Esophagus (tissue), 2 donors: ENCODE measurements around the gene GZMB. TPM values are rescaled to one million over a fixed set of nuclear protein-coding genes. Genes with fewer than 3 reads are reported as not detected.
"Not testable (repeated sequence)": the region's sequence is repeated elsewhere in the genome, so short reads cannot be mapped to it uniquely, and the experiment has no call there.

Source experiments
- H3K27ac ChIP-seq, 2 donors: one replicate each; pipeline ENCODE4 v1.5.1; 2013; ENCODE audit warnings: low read depth in 2 of 2, mild to moderate bottlenecking in 2 of 2, inconsistent platforms in 1 of 2, low read length in 1 of 2, moderate library complexity in 1 of 2
- H3K27me3 ChIP-seq, 2 donors: one replicate each; pipeline ENCODE4 v1.6.1; 2013; ENCODE audit warnings: low read length in 2 of 2, control low read depth in 1 of 2, mild to moderate bottlenecking in 1 of 2; ENCODE audit not compliant: insufficient read depth in 2 of 2, control insufficient read depth in 1 of 2
- H3K36me3 ChIP-seq, 2 donors: one replicate each; pipeline ENCODE4 v1.6.1; 2013; ENCODE audit warnings: low read length in 1 of 2; ENCODE audit not compliant: control insufficient read depth in 2 of 2, insufficient read depth in 2 of 2
- H3K4me1 ChIP-seq, 2 donors: one replicate each; pipeline ENCODE4 v1.6.1; 2013; ENCODE audit warnings: low read length in 1 of 2; ENCODE audit not compliant: control insufficient read depth in 2 of 2, insufficient read depth in 2 of 2
- H3K4me3 ChIP-seq, 2 donors: one replicate each; pipeline ENCODE4 v1.5.1; 2013; ENCODE audit warnings: low read length in 2 of 2, mild to moderate bottlenecking in 2 of 2, low read depth in 1 of 2, moderate library complexity in 1 of 2
- H3K9me3 ChIP-seq, 2 donors: one replicate each; pipeline ENCODE4 v1.6.1; 2013; ENCODE audit warnings: mild to moderate bottlenecking in 2 of 2, low read depth in 1 of 2, low read length in 1 of 2, moderate library complexity in 1 of 2; ENCODE audit not compliant: control insufficient read depth in 2 of 2, insufficient read depth in 1 of 2
- WGBS, 2 donors: extraction: QIAGEN DNeasy Blood & Tissue Kit; methylation state at CpG; one replicate each; pipeline ENCODE4 v1.1.7; 2013; 5-methylcytosine and 5-hydroxymethylcytosine counted together
- polyA plus RNA-seq, 2 donors: library from polyadenylated mRNA; stranded (reverse); fragments of 200-250 nt; gene quantifications; one replicate each; pipeline ENCODE4 v1.2.3, GENCODE V29; 2013
- donor health status: healthy with polysubstance abuse.
- donor health status: Bipolar disorder and iron deficiency.

GZMB gene
- polyA plus RNA-seq, 2 donors = 3.0 to 3.2 TPM

- 88 to 95% methylated on average over 2 of the region's 2 CpGs for WGBS, 2 donors
- H3K27ac ChIP-seq = no peak within 1 kb of the TSS
- peaks cover 0 to 2% of the 10 kb centered on the region in 2 donors for H3K4me1 ChIP-seq
- H3K4me3 ChIP-seq = no peak within 1 kb of the TSS
- H3K9me3 ChIP-seq = no peaks in the 10 kb centered on the region
- no peaks in the 10 kb centered on the region for H3K36me3 ChIP-seq
- H3K27me3 ChIP-seq = no peaks in the 10 kb centered on the region
Observed at GRCh38 chr14:24609655-24610344, 24.2 kb downstream of the GZMB start, which contains the start of gene GZMH. Gene GZMH (minus strand): TSS chr14:24609685. CDS start chr14:24609613, 72 bp downstream.

- WGBS, 2 donors = 68% methylated on average over 8 of the region's 8 CpGs
- H3K9me3 ChIP-seq = no peaks in the 10 kb centered on the region
- no peak overlapping the region for H3K27ac ChIP-seq
Observed at GRCh38 chr14:24607635-24608514, 26.1 kb downstream of the GZMB start.

DNA sequence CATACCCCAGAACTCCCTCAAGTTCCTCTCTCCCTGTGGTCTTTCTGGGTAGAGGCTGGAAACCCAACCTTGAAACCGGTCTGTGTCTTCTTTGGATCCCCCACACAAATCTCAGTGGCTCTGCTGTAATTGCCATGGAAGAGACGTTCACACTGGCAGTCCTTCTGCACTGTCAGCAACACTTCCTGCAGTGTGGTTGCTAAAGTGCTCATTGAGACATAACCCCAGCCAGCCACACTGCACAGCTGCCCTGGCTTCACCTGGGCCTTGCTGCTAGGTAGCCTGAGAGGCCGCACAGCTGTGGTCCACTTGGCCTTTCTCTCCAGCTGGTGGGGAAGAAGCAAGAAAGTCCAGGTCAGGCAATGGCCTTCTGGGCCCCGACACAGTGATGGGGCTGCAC, 26.9 kb downstream of the GZMB start:
- 64 to 76% methylated on average over 4 of the region's 4 CpGs for WGBS, 2 donors
- Histone ChIP-seq H3K4me3 (no peak overlapping the region), H3K27me3 (no peaks in the 10 kb centered on the region), H3K27ac (no peak overlapping the region), H3K36me3 (no peaks in the 10 kb centered on the region), H3K9me3 (no peaks in the 10 kb centered on the region), H3K4me1 (no peaks in the 10 kb centered on the region)

More at GRCh38 chr14:24607635-24608514, 26.1 kb downstream of the GZMB start:
- Histone ChIP-seq H3K4me1 (no peaks in the 10 kb centered on the region), H3K27me3 (no peaks in the 10 kb centered on the region), H3K36me3 (no peaks in the 10 kb centered on the region), H3K4me3 (no peak overlapping the region)

GRCh38 chr14:24606297-24606696, 27.7 kb downstream of the GZMB start:
- Histone ChIP-seq H3K27me3 (no peaks in the 10 kb centered on the region), H3K27ac (no peak overlapping the region), H3K4me1 (no peaks in the 10 kb centered on the region), H3K9me3 (no peaks in the 10 kb centered on the region), H3K36me3 (no peaks in the 10 kb centered on the region), H3K4me3 (no peak overlapping the region)
- 58 to 66% methylated on average over 3 of the region's 3 CpGs for WGBS, 2 donors

DNA sequence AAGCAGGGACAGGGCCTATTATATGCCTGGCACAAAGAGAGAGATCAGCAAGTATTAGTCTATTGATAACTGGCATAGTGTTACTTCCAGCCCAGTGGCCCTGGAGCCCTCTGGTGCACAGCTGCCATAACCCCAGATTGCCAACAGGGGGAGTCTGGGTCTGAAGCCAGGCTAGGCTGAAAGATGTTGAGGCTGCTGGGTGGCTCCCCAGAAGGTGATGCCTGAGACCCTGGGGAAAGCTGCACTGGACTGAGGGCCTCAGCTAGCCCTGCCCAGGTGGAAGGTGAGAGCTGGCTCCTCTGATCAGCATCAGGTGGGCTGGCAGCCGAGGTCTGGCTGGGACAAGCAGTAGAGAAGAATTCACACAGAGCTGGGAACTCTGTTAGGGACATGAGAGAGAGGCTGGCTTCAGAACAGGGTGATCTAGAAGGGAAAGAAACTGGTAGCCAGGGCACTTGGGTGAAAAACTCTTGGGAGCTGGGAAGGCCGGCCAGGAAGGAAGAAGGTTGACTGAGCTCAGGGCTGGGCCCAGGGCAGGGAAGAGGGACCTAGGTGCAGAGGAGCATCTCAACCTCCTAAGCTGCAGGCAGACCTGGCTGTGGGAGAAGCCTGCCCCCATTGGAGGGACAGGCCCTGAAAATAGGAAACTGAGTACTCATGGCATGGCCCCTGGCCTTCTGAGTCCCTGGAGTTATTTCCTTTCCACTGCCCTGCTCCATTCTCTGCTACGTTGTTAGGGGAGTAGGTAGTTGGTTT, 28.4 kb downstream of the GZMB start:
- H3K27me3 ChIP-seq = no peaks in the 10 kb centered on the region
- H3K9me3 ChIP-seq = peaks cover 1 to 2% of the 10 kb centered on the region in 2 donors
- no peaks in the 10 kb centered on the region for H3K4me1 ChIP-seq
- no peak overlapping the region for H3K4me3 ChIP-seq
- WGBS, 2 donors = 61 to 69% methylated on average over 3 of the region's 3 CpGs
- H3K27ac ChIP-seq = no peak overlapping the region
- no peaks in the 10 kb centered on the region for H3K36me3 ChIP-seq

GRCh38 chr14:24597403-24597802, 36.6 kb downstream of the GZMB start:
- H3K4me3 ChIP-seq = no peak overlapping the region
- peaks cover 0 to 3% of the 10 kb centered on the region in 2 donors for H3K4me1 ChIP-seq
- H3K27me3 ChIP-seq = no peaks in the 10 kb centered on the region
- no peaks in the 10 kb centered on the region for H3K36me3 ChIP-seq
- H3K27ac ChIP-seq = no peak overlapping the region
- H3K9me3 ChIP-seq = peaks cover 7 to 13% of the 10 kb centered on the region in 2 donors

- no peaks in the 10 kb centered on the region for H3K27me3 ChIP-seq
- H3K36me3 ChIP-seq = no peaks in the 10 kb centered on the region
- H3K4me1 ChIP-seq = peaks cover 0 to 3% of the 10 kb centered on the region in 2 donors
- 44 to 66% methylated on average over 3 of the region's 3 CpGs for WGBS, 2 donors
- H3K9me3 ChIP-seq = peaks cover 4 to 10% of the 10 kb centered on the region in 2 donors
- H3K4me3 ChIP-seq = no peak overlapping the region
- no peak overlapping the region for H3K27ac ChIP-seq
Observed at GRCh38 chr14:24595073-24595808, 38.7 kb downstream of the GZMB start.

GRCh38 chr14:24591004-24591403, 43.0 kb downstream of the GZMB start:
- not testable (repeated sequence) for H3K4me3 ChIP-seq, H3K27me3 ChIP-seq, H3K36me3 ChIP-seq, H3K4me1 ChIP-seq, H3K27ac ChIP-seq, H3K9me3 ChIP-seq
- 75 to 80% methylated on average over 2 of the region's 2 CpGs for WGBS, 2 donors

DNA sequence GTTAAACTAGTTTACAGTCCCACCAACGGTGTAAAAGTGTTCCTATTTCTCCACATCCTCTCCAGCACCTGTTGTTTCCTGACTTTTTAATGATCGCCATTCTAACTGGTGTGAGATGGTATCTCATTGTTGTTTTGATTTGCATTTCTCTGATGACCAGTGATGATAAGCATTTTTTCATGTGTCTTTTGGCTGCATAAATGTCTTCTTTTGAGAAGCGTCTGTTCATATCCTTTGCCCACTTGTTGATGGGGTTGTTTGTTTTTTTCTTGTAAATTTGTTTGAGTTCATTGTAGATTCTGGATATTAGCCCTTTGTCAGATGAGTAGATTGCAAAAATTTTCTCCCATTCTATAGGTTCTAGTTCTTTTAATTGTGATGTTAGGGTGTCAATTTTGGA, 49.6 kb downstream of the GZMB start:
- not testable (repeated sequence) for H3K27me3 ChIP-seq
- WGBS, 2 donors = 77 to 83% methylated on average over 2 to 3 of the region's 3 CpGs

More for the DNA sequence above, 49.6 kb downstream of the GZMB start:
- not testable (repeated sequence) for H3K36me3 ChIP-seq, H3K4me3 ChIP-seq, H3K27ac ChIP-seq, H3K9me3 ChIP-seq, H3K4me1 ChIP-seq
